Tibial artery (tissue), 4 donors: ENCODE measurements around the gene OSTF1.

Experiments
- DNase-seq, 2 donors: peaks; one replicate each; pipeline ENCODE4 v3.0.0-alpha.2; 2019
- H3K27ac ChIP-seq, 2 donors: fragments of 200-600 bp; sonication (generic) in 1 of 2; 1 replicate in 1 of 2; 2 replicates in 1 of 2; pipeline ENCODE4 v1.5.1; 2018 to 2019; ENCODE audit warnings: mild to moderate bottlenecking in 1 of 2
- H3K27me3 ChIP-seq, 2 donors: fragments of 200-600 bp; sonication (generic) in 1 of 2; one replicate each; pipeline versions ENCODE4 v1.5.1 to v1.6.0; 2016 to 2019
- H3K36me3 ChIP-seq, 3 donors: fragments of 200-600 bp; sonication (generic) in 2 of 3; one replicate each; pipeline ENCODE4 v1.5.1; 2016 to 2019; ENCODE audit warnings: mild to moderate bottlenecking in 2 of 3
- H3K4me1 ChIP-seq, 4 donors: fragments of 200-600 bp; sonication (generic) in 2 of 4; 1 replicate in 3 of 4; 2 replicates in 1 of 4; pipeline ENCODE4 v1.5.1; 2016 to 2019
- H3K4me3 ChIP-seq, 2 donors: fragments of 200-600 bp; sonication (generic) in 1 of 2; 1 replicate in 1 of 2; 2 replicates in 1 of 2; pipeline ENCODE4 v1.5.1; 2018 to 2019; ENCODE audit warnings: mild to moderate bottlenecking in 2 of 2
- H3K9me3 ChIP-seq, 3 donors: fragments of 200-600 bp; sonication (generic) in 1 of 3; one replicate each; pipeline ENCODE4 v1.5.1; 2016 to 2019
- intact Hi-C: fragments of 100-400 bp; cut with DNase I; formaldehyde crosslinking; loops from one replicate; pipeline ENCODE4 v1.15.0; 2023; ENCODE audit warnings: low total_unique reads
- TF ChIP-seq, protein P1 (sequence below), 2 experiments: fragments of 200-600 bp in 1 of 2; fragments of 450-650 bp in 1 of 2; IDR thresholded peaks; one replicate each; pipeline ENCODE4 v1.5.1; 2017 to 2019; ENCODE audit warnings: antibody characterized with exemption in 2 of 2, mild to moderate bottlenecking in 1 of 2, moderate library complexity in 1 of 2

Gene OSTF1

DNA sequence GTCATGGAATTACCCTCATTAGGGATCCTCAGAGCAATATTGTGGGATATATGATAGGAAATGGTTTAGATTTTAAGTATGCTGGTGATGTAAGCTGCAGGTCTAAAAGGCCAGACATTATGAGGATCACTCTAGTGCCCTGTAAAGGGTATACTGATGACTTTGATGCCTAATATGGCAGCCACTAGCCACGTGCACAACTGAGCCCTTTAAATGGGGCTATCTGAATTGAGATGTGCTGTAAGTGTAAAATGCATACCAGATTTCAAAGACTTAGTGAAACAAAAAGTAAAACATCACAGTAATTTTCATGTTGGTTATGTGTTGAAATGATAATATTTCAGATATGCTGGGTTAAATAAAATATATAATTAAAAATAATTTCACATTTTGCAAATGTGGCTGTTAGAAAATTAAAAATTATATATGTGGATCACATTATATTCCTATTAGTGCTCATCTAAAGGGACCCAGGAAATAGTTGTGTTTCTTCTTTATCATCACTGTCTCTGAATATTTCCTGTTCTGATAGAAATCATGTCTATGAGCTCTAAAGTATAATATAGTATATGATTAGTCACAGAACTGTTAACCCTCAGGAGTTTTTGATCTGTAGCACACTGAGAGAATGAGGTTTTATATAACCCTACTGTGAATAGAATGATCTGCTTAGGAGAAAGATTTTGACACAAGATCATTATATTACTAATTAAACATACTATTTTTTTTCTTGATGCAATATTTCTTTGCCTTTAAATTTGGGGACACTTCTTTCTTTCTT, 50.1 kb downstream of the OSTF1 start:
- no peaks in the 10 kb centered on the region for H3K9me3 ChIP-seq
- DNase-seq = no peak
- H3K36me3 ChIP-seq = peaks cover 52 to 66% (median 60%) of the 10 kb centered on the region in 3 donors
- H3K4me3 ChIP-seq = no peak overlapping the region
- H3K27ac ChIP-seq = no peak overlapping the region
- H3K4me1 ChIP-seq = no peaks in the 10 kb centered on the region
- TF ChIP-seq, protein P1, sequence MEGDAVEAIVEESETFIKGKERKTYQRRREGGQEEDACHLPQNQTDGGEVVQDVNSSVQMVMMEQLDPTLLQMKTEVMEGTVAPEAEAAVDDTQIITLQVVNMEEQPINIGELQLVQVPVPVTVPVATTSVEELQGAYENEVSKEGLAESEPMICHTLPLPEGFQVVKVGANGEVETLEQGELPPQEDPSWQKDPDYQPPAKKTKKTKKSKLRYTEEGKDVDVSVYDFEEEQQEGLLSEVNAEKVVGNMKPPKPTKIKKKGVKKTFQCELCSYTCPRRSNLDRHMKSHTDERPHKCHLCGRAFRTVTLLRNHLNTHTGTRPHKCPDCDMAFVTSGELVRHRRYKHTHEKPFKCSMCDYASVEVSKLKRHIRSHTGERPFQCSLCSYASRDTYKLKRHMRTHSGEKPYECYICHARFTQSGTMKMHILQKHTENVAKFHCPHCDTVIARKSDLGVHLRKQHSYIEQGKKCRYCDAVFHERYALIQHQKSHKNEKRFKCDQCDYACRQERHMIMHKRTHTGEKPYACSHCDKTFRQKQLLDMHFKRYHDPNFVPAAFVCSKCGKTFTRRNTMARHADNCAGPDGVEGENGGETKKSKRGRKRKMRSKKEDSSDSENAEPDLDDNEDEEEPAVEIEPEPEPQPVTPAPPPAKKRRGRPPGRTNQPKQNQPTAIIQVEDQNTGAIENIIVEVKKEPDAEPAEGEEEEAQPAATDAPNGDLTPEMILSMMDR (IDR thresholded peaks at IDR 0.05) = no peak
- intact Hi-C loops = no loop called here
- no peaks in the 10 kb centered on the region for H3K27me3 ChIP-seq

DNA sequence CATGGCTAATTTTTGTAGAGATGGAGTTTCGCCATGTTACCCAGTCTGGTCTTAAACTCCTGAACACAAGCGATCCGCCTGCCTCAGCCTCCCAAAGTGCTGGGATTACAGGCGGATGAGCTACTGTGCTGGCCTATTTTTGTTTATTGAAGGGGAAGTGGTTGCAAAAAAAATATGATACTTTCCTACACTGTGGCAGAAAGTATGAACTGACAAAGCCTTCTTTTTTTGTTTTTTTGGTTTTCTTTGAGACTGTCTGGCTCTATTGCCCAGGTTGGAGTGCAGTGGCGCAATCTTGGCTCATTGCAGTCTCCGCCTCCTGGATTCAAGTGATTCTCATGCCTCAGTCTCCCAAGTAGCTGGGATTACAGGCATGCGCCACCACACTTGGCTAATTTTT, 50.9 kb downstream of the OSTF1 start:
- intact Hi-C loops = no loop called here
- no peaks in the 10 kb centered on the region for H3K4me1 ChIP-seq
- TF ChIP-seq, protein P1 (IDR thresholded peaks at IDR 0.05) = no peak
- H3K36me3 ChIP-seq = peaks cover 60 to 72% (median 68%) of the 10 kb centered on the region in 3 donors
- no peaks in the 10 kb centered on the region for H3K27me3 ChIP-seq
- H3K27ac ChIP-seq = no peak overlapping the region
- no peaks in the 10 kb centered on the region for H3K9me3 ChIP-seq
- DNase-seq = no peak
- no peak overlapping the region for H3K4me3 ChIP-seq

DNA sequence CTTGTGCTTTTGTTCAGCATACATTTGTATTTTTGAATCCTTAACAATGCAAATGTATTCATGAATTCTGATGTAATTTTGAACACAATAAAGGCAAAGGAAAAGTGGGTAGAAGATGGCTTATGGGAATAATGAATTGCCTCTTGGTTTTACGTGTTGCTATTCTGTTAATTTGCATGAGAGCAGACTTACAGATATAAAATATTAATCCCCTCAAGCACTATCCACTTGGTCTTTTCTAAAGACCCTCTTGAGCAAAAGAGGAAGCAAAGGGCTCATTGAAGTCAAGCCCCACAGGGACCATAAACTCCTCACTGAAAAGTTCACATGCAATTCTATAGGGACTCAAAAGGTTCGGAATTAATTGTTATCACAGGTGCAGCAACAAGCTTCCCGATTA, 51.9 kb downstream of the OSTF1 start:
- Histone ChIP-seq H3K27ac (no peak overlapping the region), H3K27me3 (no peaks in the 10 kb centered on the region), H3K9me3 (no peaks in the 10 kb centered on the region), H3K36me3 (peaks cover 56 to 70% (median 68%) of the 10 kb centered on the region in 3 donors), H3K4me3 (no peak overlapping the region), H3K4me1 (no peaks in the 10 kb centered on the region)
- TF ChIP-seq, protein P1 (IDR thresholded peaks at IDR 0.05) = no peak
- intact Hi-C loops = no loop called here
- no peak for DNase-seq

GRCh38 chr9:75142202-75142601, 53.9 kb downstream of the OSTF1 start:
- Histone ChIP-seq H3K4me1 (no peaks in the 10 kb centered on the region), H3K36me3 (peaks cover 48 to 62% (median 51%) of the 10 kb centered on the region in 3 donors), H3K27ac (no peak overlapping the region), H3K9me3 (no peaks in the 10 kb centered on the region), H3K4me3 (no peak overlapping the region), H3K27me3 (no peaks in the 10 kb centered on the region)
- no peak for DNase-seq
- TF ChIP-seq, protein P1 (IDR thresholded peaks at IDR 0.05) = no peak
- intact Hi-C loops = no loop called here

GRCh38 chr9:75146229-75146628, 57.9 kb downstream of the OSTF1 start:
- TF ChIP-seq, protein P1 (IDR thresholded peaks at IDR 0.05) = no peak
- no peak for DNase-seq
- Histone ChIP-seq H3K9me3 (no peaks in the 10 kb centered on the region), H3K27me3 (no peaks in the 10 kb centered on the region), H3K4me1 (peaks cover 0 to 5% (median 0%) of the 10 kb centered on the region in 4 donors), H3K36me3 (peaks cover 31 to 59% (median 40%) of the 10 kb centered on the region in 3 donors), H3K27ac (no peak overlapping the region), H3K4me3 (no peak overlapping the region)
- intact Hi-C loops = no loop called here
